T-helper 1 cell treated with Interleukin-12 subunit alpha and Interleukin-12 subunit beta and Interleukin-4 antibody, amounts not matched to agents 30 μg/mL and 1 μg/mL, for 36 hours (primary cell): ENCODE results near the gene OR2T4.

Experiments used
- H3K27ac Mint-ChIP-seq: one replicate; pipeline ENCODE4 v1.8.0; 2021; ENCODE audit warnings: mild to moderate bottlenecking, mixed read lengths
- H3K27me3 Mint-ChIP-seq: one replicate; pipeline ENCODE4 v1.8.0; 2021; ENCODE audit warnings: low read depth, mixed read lengths
- H3K36me3 Mint-ChIP-seq: one replicate; pipeline ENCODE4 v1.8.0; 2021; ENCODE audit warnings: low read depth, mixed read lengths
- H3K4me1 Mint-ChIP-seq: one replicate; pipeline ENCODE4 v1.8.0; 2021; ENCODE audit warnings: low read depth, mixed read lengths
- H3K4me3 Mint-ChIP-seq: one replicate; pipeline ENCODE4 v1.8.0; 2021; ENCODE audit warnings: mild to moderate bottlenecking, moderate library complexity, mixed read lengths
- H3K9me3 Mint-ChIP-seq: one replicate; pipeline ENCODE4 v1.8.0; 2021; ENCODE audit warnings: mixed read lengths

OR2T4 gene

GRCh38 chr1:248361121-248361715 is at the start of gene OR2T4:
OR2T4 (plus strand) TSS chr1:248361665; CDS start chr1:248361665, 0 bp downstream.
- H3K27ac Mint-ChIP-seq: no peak within 1 kb of the TSS
- H3K4me3 Mint-ChIP-seq: no peak within 1 kb of the TSS
- H3K4me1 Mint-ChIP-seq: no peaks in the 10 kb centered on the region

GRCh38 chr1:248316796-248317195 is 44.7 kb upstream of the OR2T4 start:
- peaks cover 9% of the 10 kb centered on the region for H3K9me3 Mint-ChIP-seq
- no peaks in the 10 kb centered on the region for H3K27me3 Mint-ChIP-seq
- H3K4me1 Mint-ChIP-seq: no peaks in the 10 kb centered on the region
- H3K27ac Mint-ChIP-seq: no peak overlapping the region
- H3K4me3 Mint-ChIP-seq: no peak overlapping the region
- no peaks in the 10 kb centered on the region for H3K36me3 Mint-ChIP-seq

More at GRCh38 chr1:248361121-248361715, at the start of gene OR2T4:
- no peaks in the 10 kb centered on the region for H3K27me3 Mint-ChIP-seq
- no peaks in the 10 kb centered on the region for H3K36me3 Mint-ChIP-seq
- no peaks in the 10 kb centered on the region for H3K9me3 Mint-ChIP-seq

GRCh38 chr1:248324468-248324867 is 37.0 kb upstream of the OR2T4 start, which contains the start of gene OR2M7:
OR2M7 (minus strand) TSS chr1:248324568; CDS start chr1:248324568, 0 bp downstream.
- no peaks in the 10 kb centered on the region for H3K27me3 Mint-ChIP-seq
- H3K36me3 Mint-ChIP-seq: no peaks in the 10 kb centered on the region
- H3K27ac Mint-ChIP-seq: no peak within 1 kb of the TSS
- H3K4me1 Mint-ChIP-seq: no peaks in the 10 kb centered on the region
- H3K4me3 Mint-ChIP-seq: no peak within 1 kb of the TSS
- H3K9me3 Mint-ChIP-seq: no peaks in the 10 kb centered on the region

- H3K9me3 Mint-ChIP-seq: no peaks in the 10 kb centered on the region
- H3K4me1 Mint-ChIP-seq: no peaks in the 10 kb centered on the region
- no peak overlapping the region for H3K27ac Mint-ChIP-seq
- no peaks in the 10 kb centered on the region for H3K27me3 Mint-ChIP-seq
- no peaks in the 10 kb centered on the region for H3K36me3 Mint-ChIP-seq
- no peak overlapping the region for H3K4me3 Mint-ChIP-seq
Measured at GRCh38 chr1:248343451-248343850, 18.0 kb upstream of the OR2T4 start.

GRCh38 chr1:248348475-248348874 is 13.0 kb upstream of the OR2T4 start, which contains the start of gene OR14C36:
OR14C36 (plus strand) TSS chr1:248348775; CDS start chr1:248348775, 0 bp downstream.
- Mint-ChIP-seq H3K9me3 (no peaks in the 10 kb centered on the region), H3K36me3 (no peaks in the 10 kb centered on the region), H3K4me1 (no peaks in the 10 kb centered on the region), H3K27me3 (no peaks in the 10 kb centered on the region), H3K27ac (no peak within 1 kb of the TSS), H3K4me3 (no peak within 1 kb of the TSS)

- Mint-ChIP-seq H3K4me3 (no peak overlapping the region), H3K27ac (no peak overlapping the region), H3K36me3 (no peaks in the 10 kb centered on the region), H3K4me1 (no peaks in the 10 kb centered on the region), H3K9me3 (no peaks in the 10 kb centered on the region), H3K27me3 (no peaks in the 10 kb centered on the region)
Measured at GRCh38 chr1:248359415-248359814, 2.0 kb upstream of the OR2T4 start.

- H3K4me1 Mint-ChIP-seq: no peaks in the 10 kb centered on the region
- no peaks in the 10 kb centered on the region for H3K9me3 Mint-ChIP-seq
- no peak overlapping the region for H3K4me3 Mint-ChIP-seq
- H3K36me3 Mint-ChIP-seq: no peaks in the 10 kb centered on the region
- H3K27me3 Mint-ChIP-seq: no peaks in the 10 kb centered on the region
- H3K27ac Mint-ChIP-seq: no peak overlapping the region
Measured at GRCh38 chr1:248366609-248367008, 5.1 kb downstream of the OR2T4 start.

GRCh38 chr1:248372394-248372793 is 10.9 kb downstream of the OR2T4 start:
- Mint-ChIP-seq H3K4me3 (no peak overlapping the region), H3K27me3 (no peaks in the 10 kb centered on the region), H3K36me3 (no peaks in the 10 kb centered on the region), H3K27ac (no peak overlapping the region), H3K4me1 (no peaks in the 10 kb centered on the region), H3K9me3 (no peaks in the 10 kb centered on the region)

- H3K27ac Mint-ChIP-seq: no peak overlapping the region
- H3K27me3 Mint-ChIP-seq: no peaks in the 10 kb centered on the region
- no peak overlapping the region for H3K4me3 Mint-ChIP-seq
- H3K4me1 Mint-ChIP-seq: no peaks in the 10 kb centered on the region
- no peaks in the 10 kb centered on the region for H3K36me3 Mint-ChIP-seq
- no peaks in the 10 kb centered on the region for H3K9me3 Mint-ChIP-seq
Measured at GRCh38 chr1:248373761-248374160, 12.3 kb downstream of the OR2T4 start.

GRCh38 chr1:248375446-248375845 is 14.0 kb downstream of the OR2T4 start, which contains the start of gene OR2T6:
OR2T6 (plus strand) TSS chr1:248375746; CDS start chr1:248387609, 11,863 bp downstream.
- Mint-ChIP-seq H3K4me3 (no peak within 1 kb of the TSS), H3K4me1 (no peaks in the 10 kb centered on the region), H3K36me3 (no peaks in the 10 kb centered on the region), H3K27me3 (no peaks in the 10 kb centered on the region), H3K9me3 (no peaks in the 10 kb centered on the region), H3K27ac (no peak within 1 kb of the TSS)

- Mint-ChIP-seq H3K9me3 (no peaks in the 10 kb centered on the region), H3K36me3 (no peaks in the 10 kb centered on the region), H3K27ac (no peak overlapping the region), H3K27me3 (no peaks in the 10 kb centered on the region), H3K4me1 (no peaks in the 10 kb centered on the region), H3K4me3 (no peak overlapping the region)
Measured at GRCh38 chr1:248376916-248377315, 15.5 kb downstream of the OR2T4 start.

- no peak overlapping the region for H3K4me3 Mint-ChIP-seq
- no peaks in the 10 kb centered on the region for H3K4me1 Mint-ChIP-seq
- no peaks in the 10 kb centered on the region for H3K36me3 Mint-ChIP-seq
- no peaks in the 10 kb centered on the region for H3K9me3 Mint-ChIP-seq
- no peaks in the 10 kb centered on the region for H3K27me3 Mint-ChIP-seq
- no peak overlapping the region for H3K27ac Mint-ChIP-seq
Measured at GRCh38 chr1:248380854-248381253, 19.4 kb downstream of the OR2T4 start.

- Mint-ChIP-seq H3K4me3 (no peak overlapping the region), H3K27ac (no peak overlapping the region), H3K4me1 (no peaks in the 10 kb centered on the region), H3K27me3 (no peaks in the 10 kb centered on the region), H3K9me3 (no peaks in the 10 kb centered on the region), H3K36me3 (no peaks in the 10 kb centered on the region)
Measured at GRCh38 chr1:248388426-248388825, 27.0 kb downstream of the OR2T4 start.

GRCh38 chr1:248393050-248393449 is 31.6 kb downstream of the OR2T4 start:
- Mint-ChIP-seq H3K27ac (no peak overlapping the region), H3K36me3 (no peaks in the 10 kb centered on the region), H3K4me1 (no peaks in the 10 kb centered on the region), H3K9me3 (no peaks in the 10 kb centered on the region), H3K4me3 (no peak overlapping the region), H3K27me3 (no peaks in the 10 kb centered on the region)

- Mint-ChIP-seq H3K27me3 (no peaks in the 10 kb centered on the region), H3K4me1 (no peaks in the 10 kb centered on the region), H3K4me3 (no peak within 1 kb of the TSS), H3K9me3 (peaks cover 5% of the 10 kb centered on the region), H3K36me3 (no peaks in the 10 kb centered on the region), H3K27ac (no peak within 1 kb of the TSS)
Measured at GRCh38 chr1:248402748-248403147, 41.3 kb downstream of the OR2T4 start, which contains the start of gene OR2T1. OR2T1 (plus strand) TSS chr1:248403048; CDS start chr1:248406148, 3,100 bp downstream.
